Trophoblast cell (in vitro differentiated cells and primary cell): ENCODE results near the gene ATF7IP2.

Source experiments
- DNase-seq, 2 donors: peaks; one replicate each; pipeline ENCODE4 v3.0.0-alpha.2; 2016
- H2AFZ ChIP-seq: 2 replicates; pipeline ENCODE4 v1.6.1; 2013; ENCODE audit warnings: low read length, moderate library complexity, mild to moderate bottlenecking; ENCODE audit not compliant: insufficient read depth, poor library complexity
- H2AK5ac ChIP-seq: 2 replicates; pipeline ENCODE4 v1.6.1; 2013; ENCODE audit warnings: mild to moderate bottlenecking, low read length
- H2BK120ac ChIP-seq: 2 replicates; pipeline ENCODE4 v1.6.1; 2013; ENCODE audit warnings: low read length, mild to moderate bottlenecking, moderate library complexity; ENCODE audit not compliant: insufficient read depth, poor library complexity
- H2BK12ac ChIP-seq: 2 replicates; pipeline ENCODE4 v1.6.1; 2013; ENCODE audit warnings: mild to moderate bottlenecking, low read length, moderate library complexity
- H2BK5ac ChIP-seq: 2 replicates; pipeline ENCODE4 v1.6.1; 2013; ENCODE audit warnings: low read length, low read depth, moderate library complexity, mild to moderate bottlenecking; ENCODE audit not compliant: poor library complexity
- H3K14ac ChIP-seq: 2 replicates; pipeline ENCODE4 v1.6.1; 2013; ENCODE audit warnings: mild to moderate bottlenecking, low read length
- H3K18ac ChIP-seq: 2 replicates; pipeline ENCODE4 v1.6.1; 2013; ENCODE audit warnings: mild to moderate bottlenecking, low read length
- H3K23ac ChIP-seq: 2 replicates; pipeline ENCODE4 v1.6.1; 2013; ENCODE audit warnings: low read length
- H3K27ac ChIP-seq: 2 replicates; pipeline ENCODE4 v1.5.1; 2013; ENCODE audit warnings: low read depth, mild to moderate bottlenecking, inconsistent platforms, low read length, moderate library complexity
- H3K27me3 ChIP-seq: 2 replicates; pipeline ENCODE4 v1.6.1; 2013; ENCODE audit warnings: inconsistent platforms, mild to moderate bottlenecking, low read length, moderate library complexity; ENCODE audit not compliant: insufficient read depth
- H3K36me3 ChIP-seq, 2 experiments: 1 replicate in 1 of 2; 2 replicates in 1 of 2; pipeline ENCODE4 v1.6.1; 2013; ENCODE audit warnings: low read length in 2 of 2, mild to moderate bottlenecking in 2 of 2, moderate library complexity in 1 of 2; ENCODE audit not compliant: insufficient read depth in 2 of 2, control insufficient read depth in 1 of 2
- H3K4ac ChIP-seq: 2 replicates; pipeline ENCODE4 v1.6.1; 2013; ENCODE audit warnings: low read depth, mild to moderate bottlenecking, low read length, moderate library complexity
- H3K4me1 ChIP-seq, 2 experiments: 1 replicate in 1 of 2; 2 replicates in 1 of 2; pipeline ENCODE4 v1.6.1; 2013; ENCODE audit warnings: low read length in 2 of 2, mild to moderate bottlenecking in 2 of 2, moderate library complexity in 1 of 2; ENCODE audit not compliant: insufficient read depth in 2 of 2, control insufficient read depth in 1 of 2
- H3K4me2 ChIP-seq: 2 replicates; pipeline ENCODE4 v1.6.1; 2013; ENCODE audit warnings: inconsistent platforms, mild to moderate bottlenecking, low read length, moderate library complexity
- H3K4me3 ChIP-seq: 2 replicates; pipeline ENCODE4 v1.5.1; 2013; ENCODE audit warnings: mild to moderate bottlenecking, low read depth, low read length, inconsistent platforms
- H3K79me1 ChIP-seq: one replicate; pipeline ENCODE4 v1.6.1; 2013; ENCODE audit warnings: low read length
- H3K79me2 ChIP-seq: 2 replicates; pipeline ENCODE4 v1.6.1; 2013; ENCODE audit warnings: low read length, mild to moderate bottlenecking; ENCODE audit not compliant: control insufficient read depth, insufficient read depth, poor library complexity
- H3K9ac ChIP-seq: 2 replicates; pipeline ENCODE4 v1.6.1; 2013; ENCODE audit warnings: mild to moderate bottlenecking, low read length
- H3K9me3 ChIP-seq: 2 replicates; pipeline ENCODE4 v1.6.1; 2013; ENCODE audit warnings: low read depth, mild to moderate bottlenecking, control low read depth, inconsistent platforms, low read length; ENCODE audit not compliant: insufficient read depth
- H4K12ac ChIP-seq: 2 replicates; pipeline ENCODE4 v1.6.1; 2013; ENCODE audit warnings: low read depth, mild to moderate bottlenecking, low read length, moderate library complexity
- H4K8ac ChIP-seq: 2 replicates; pipeline ENCODE4 v1.6.1; 2013; ENCODE audit warnings: low read depth, mild to moderate bottlenecking, low read length, moderate library complexity
- H4K91ac ChIP-seq: one replicate; pipeline ENCODE4 v1.6.1; 2013; ENCODE audit warnings: low read depth, mild to moderate bottlenecking, low read length, moderate library complexity
- WGBS: extraction: QIAGEN DNeasy Blood & Tissue Kit; methylation state at CpG from one replicate; pipeline ENCODE4 v1.1.7; 2013; ENCODE audit warnings: missing lambda C conversion rate; ENCODE audit not compliant: insufficient read length, insufficient coverage; ENCODE audit errors: extremely low coverage; 5-methylcytosine and 5-hydroxymethylcytosine counted together

Gene ATF7IP2

DNA sequence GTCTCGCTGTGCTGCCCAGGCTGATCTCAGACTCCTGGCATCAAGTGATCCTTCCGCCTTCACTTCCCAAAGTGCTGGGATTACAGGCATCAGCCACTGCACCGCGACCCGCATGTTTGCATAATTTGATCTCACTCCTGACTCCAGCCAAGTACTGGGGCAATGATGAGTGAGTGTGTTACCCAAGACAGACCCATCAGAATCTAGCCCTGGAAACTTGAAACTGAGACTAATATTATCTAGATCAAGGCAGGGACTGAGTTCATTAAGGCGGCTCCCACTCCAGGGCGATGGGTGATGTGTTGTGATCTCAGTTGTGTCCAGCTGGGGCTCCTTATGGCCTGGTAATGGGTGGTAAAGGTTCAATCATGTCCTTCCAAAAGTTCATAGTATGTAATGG lies 141.1 kb downstream of the ATF7IP2 start:
- Histone ChIP-seq H3K9me3 (no peaks in the 10 kb centered on the region), H3K79me1 (no peaks in the 10 kb centered on the region)

DNA sequence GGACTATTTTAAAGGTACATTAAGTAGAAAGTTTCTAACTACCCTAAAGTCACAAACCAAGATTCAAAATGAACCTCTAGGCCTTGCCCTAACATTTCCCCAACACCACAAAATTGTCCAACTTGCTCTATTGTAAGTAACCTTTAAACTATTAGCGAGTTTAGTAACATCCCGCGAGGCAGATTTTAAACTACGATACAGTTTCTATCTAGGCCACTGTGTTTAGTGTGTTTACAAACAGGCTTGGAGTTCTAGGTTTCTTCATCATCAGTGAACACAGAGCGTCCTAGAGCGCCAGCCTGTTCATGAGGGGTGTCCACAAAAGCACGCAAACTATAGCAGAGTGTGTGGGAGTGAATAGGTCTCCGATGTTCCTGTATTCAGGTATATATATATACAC lies 142.8 kb downstream of the ATF7IP2 start:
- no peak overlapping the region for H4K8ac ChIP-seq
- H3K9me3 ChIP-seq = peaks cover 1% of the 10 kb centered on the region
- H2BK120ac ChIP-seq = no peak overlapping the region
- H3K27ac ChIP-seq = no peak overlapping the region
- H2BK12ac ChIP-seq = no peak overlapping the region
- H3K79me2 ChIP-seq = no peaks in the 10 kb centered on the region
- no peak overlapping the region for H2AFZ ChIP-seq
- no peak overlapping the region for H3K14ac ChIP-seq
- no peaks in the 10 kb centered on the region for H3K79me1 ChIP-seq
- no peak overlapping the region for H3K9ac ChIP-seq
- no peaks in the 10 kb centered on the region for H3K27me3 ChIP-seq
- peak in 1 of 2 donors; percentile 21 for DNase-seq
- no peak overlapping the region for H3K23ac ChIP-seq
- WGBS = no CpG with 5 or more reads among the region's 8 CpGs
- H3K4me2 ChIP-seq = no peak overlapping the region
- H3K4ac ChIP-seq = no peak overlapping the region
- H4K91ac ChIP-seq = no peak overlapping the region
- no peak overlapping the region for H2BK5ac ChIP-seq
- no peak overlapping the region for H3K18ac ChIP-seq
- H2AK5ac ChIP-seq = no peak overlapping the region
- H3K4me3 ChIP-seq = no peak overlapping the region
- H4K12ac ChIP-seq = no peak overlapping the region
- no peaks in the 10 kb centered on the region for H3K4me1 ChIP-seq
- peaks cover 12 to 13% of the 10 kb centered on the region in 2 experiments for H3K36me3 ChIP-seq

More for the DNA sequence above, 141.1 kb downstream of the ATF7IP2 start:
- no peak overlapping the region for H4K8ac ChIP-seq
- no peak overlapping the region for H3K18ac ChIP-seq
- H2BK5ac ChIP-seq = no peak overlapping the region
- H3K4me1 ChIP-seq = no peaks in the 10 kb centered on the region
- H4K12ac ChIP-seq = no peak overlapping the region
- no peak overlapping the region for H3K9ac ChIP-seq
- H3K36me3 ChIP-seq = peaks cover 5 to 6% of the 10 kb centered on the region in 2 experiments
- no peak overlapping the region for H2AFZ ChIP-seq
- H2AK5ac ChIP-seq = no peak overlapping the region
- DNase-seq = peak in 1 of 2 donors; percentile 9
- no peak overlapping the region for H3K14ac ChIP-seq
- no peaks in the 10 kb centered on the region for H3K27me3 ChIP-seq
- whole genome bisulfite sequencing = no CpG with 5 or more reads among the region's 7 CpGs
- H2BK12ac ChIP-seq = no peak overlapping the region
- H3K79me2 ChIP-seq = no peaks in the 10 kb centered on the region
- H3K27ac ChIP-seq = no peak overlapping the region
- no peak overlapping the region for H3K4me2 ChIP-seq
- peak overlapping the region; percentile 10 for H4K91ac ChIP-seq
- H3K4ac ChIP-seq = no peak overlapping the region
- no peak overlapping the region for H2BK120ac ChIP-seq
- no peak overlapping the region for H3K23ac ChIP-seq
- H3K4me3 ChIP-seq = no peak overlapping the region

DNA sequence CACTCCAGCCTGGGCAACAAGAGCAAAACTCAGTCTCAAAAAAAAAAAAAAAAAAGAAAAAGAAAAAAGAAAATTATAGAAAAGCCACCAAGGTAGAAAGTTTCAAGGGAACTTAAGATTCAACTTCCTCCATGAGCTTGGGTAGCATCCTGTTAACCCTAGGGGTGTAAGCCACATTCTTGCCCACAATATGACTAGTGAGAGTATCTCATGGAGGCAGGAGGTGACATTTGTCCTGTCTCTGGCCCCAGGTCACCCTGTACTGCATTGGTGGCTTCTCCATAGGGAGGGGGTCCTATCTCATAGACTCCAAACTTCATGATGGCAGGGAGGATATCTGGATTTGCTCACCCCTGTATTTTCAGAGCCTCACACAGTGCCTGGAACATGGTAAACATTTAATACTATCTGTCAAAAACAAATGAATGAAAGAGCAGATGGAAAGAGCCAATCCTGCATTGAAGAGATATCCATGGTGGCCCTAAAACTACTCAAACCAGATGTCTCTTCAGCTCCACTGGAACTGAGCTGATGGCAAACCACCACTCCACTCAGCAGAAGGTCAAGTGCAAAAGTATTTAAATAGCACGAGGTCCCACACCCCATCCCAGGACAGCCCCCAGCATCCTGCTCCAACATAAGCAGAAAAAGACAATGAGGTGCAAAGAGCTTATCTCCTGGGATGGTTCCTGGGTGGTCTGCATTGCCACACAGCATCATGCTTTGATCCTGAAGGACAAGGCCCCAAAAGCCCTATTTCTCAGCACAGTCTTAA lies 144.2 kb downstream of the ATF7IP2 start:
- Histone ChIP-seq H4K8ac (no peak overlapping the region), H3K4me2 (no peak overlapping the region), H4K12ac (no peak overlapping the region), H3K18ac (no peak overlapping the region), H4K91ac (no peak overlapping the region), H3K9ac (no peak overlapping the region), H2BK5ac (no peak overlapping the region), H3K4ac (no peak overlapping the region), H3K27me3 (no peaks in the 10 kb centered on the region), H2AFZ (no peak overlapping the region), H3K9me3 (peaks cover 1% of the 10 kb centered on the region), H3K4me3 (no peak overlapping the region), H2AK5ac (no peak overlapping the region), H2BK12ac (no peak overlapping the region), H3K23ac (no peak overlapping the region), H3K14ac (no peak overlapping the region), H3K4me1 (no peaks in the 10 kb centered on the region), H3K36me3 (peaks cover 12 to 15% of the 10 kb centered on the region in 2 experiments), H3K27ac (no peak overlapping the region), H3K79me1 (no peaks in the 10 kb centered on the region), H3K79me2 (no peaks in the 10 kb centered on the region), H2BK120ac (no peak overlapping the region)
- no CpG with 5 or more reads among the region's 1 CpG for WGBS
- no peak for DNase-seq

DNA sequence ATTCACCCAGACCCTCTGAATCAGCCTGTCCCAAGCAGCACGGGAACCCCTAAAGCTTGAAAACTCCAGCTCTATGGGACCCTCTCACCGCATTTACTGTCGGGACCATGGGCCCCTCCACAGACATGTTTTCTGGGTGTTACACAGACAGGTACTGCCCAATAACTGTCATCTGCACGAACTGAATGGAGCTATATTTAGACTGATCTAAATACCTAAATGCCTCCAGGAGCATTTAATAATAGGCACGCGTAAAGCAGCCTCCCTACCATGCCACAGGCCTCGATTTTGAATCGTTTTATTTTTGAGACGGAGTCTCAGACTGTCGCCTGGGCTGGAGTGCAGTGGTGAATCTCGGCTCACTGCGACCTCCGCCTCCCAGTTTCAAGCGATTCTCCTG lies 144.8 kb downstream of the ATF7IP2 start:
- H2AK5ac ChIP-seq = no peak overlapping the region
- H3K4me1 ChIP-seq = no peaks in the 10 kb centered on the region
- no peaks in the 10 kb centered on the region for H3K27me3 ChIP-seq
- H3K27ac ChIP-seq = no peak overlapping the region
- no peak overlapping the region for H3K23ac ChIP-seq
- H3K18ac ChIP-seq = no peak overlapping the region
- no peak overlapping the region for H4K12ac ChIP-seq
- H3K36me3 ChIP-seq = peaks cover 13 to 15% of the 10 kb centered on the region in 2 experiments
- no peak overlapping the region for H3K14ac ChIP-seq
- H2BK5ac ChIP-seq = no peak overlapping the region
- H3K79me2 ChIP-seq = no peaks in the 10 kb centered on the region
- DNase-seq = no peak
- no peak overlapping the region for H2AFZ ChIP-seq
- no peak overlapping the region for H3K4me3 ChIP-seq
- H4K91ac ChIP-seq = no peak overlapping the region
- H4K8ac ChIP-seq = no peak overlapping the region
- no peak overlapping the region for H2BK120ac ChIP-seq
- WGBS = no CpG with 5 or more reads among the region's 14 CpGs
- H3K79me1 ChIP-seq = no peaks in the 10 kb centered on the region
- H2BK12ac ChIP-seq = no peak overlapping the region
- H3K9me3 ChIP-seq = peaks cover 1% of the 10 kb centered on the region
- no peak overlapping the region for H3K4me2 ChIP-seq
- H3K4ac ChIP-seq = no peak overlapping the region
- no peak overlapping the region for H3K9ac ChIP-seq
